GM12801 (cell line): Measurements from ENCODE around the gene CD1B.

Experiments
- TF ChIP-seq, protein P1 (sequence below): IDR thresholded peaks from one replicate; pipeline ENCODE4 v1.5.1; 2011; ENCODE audit warnings: control low read depth; ENCODE audit not compliant: insufficient read length; ENCODE audit errors: extremely low read depth

The CD1B gene

DNA sequence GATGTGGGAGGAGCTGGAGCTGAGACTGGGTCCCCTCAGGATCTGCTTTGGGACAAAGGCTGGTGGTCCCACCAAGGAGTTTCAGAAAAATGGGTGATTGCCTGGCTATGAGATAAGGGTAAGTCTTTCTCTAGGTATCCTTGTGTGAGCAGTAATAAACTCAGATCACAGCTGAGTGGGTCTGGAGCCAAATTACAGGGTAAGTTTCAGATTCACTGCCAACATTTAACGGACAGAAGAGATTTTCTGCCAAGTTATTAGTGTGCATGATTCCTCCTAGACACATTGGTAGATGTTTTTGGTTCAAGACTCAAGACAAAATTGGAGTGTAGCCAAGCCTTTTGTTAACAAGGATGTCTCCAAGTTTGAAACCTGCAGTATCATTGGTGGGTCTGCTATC lies 7.5 kb downstream of the CD1B start:
- TF ChIP-seq, protein P1, sequence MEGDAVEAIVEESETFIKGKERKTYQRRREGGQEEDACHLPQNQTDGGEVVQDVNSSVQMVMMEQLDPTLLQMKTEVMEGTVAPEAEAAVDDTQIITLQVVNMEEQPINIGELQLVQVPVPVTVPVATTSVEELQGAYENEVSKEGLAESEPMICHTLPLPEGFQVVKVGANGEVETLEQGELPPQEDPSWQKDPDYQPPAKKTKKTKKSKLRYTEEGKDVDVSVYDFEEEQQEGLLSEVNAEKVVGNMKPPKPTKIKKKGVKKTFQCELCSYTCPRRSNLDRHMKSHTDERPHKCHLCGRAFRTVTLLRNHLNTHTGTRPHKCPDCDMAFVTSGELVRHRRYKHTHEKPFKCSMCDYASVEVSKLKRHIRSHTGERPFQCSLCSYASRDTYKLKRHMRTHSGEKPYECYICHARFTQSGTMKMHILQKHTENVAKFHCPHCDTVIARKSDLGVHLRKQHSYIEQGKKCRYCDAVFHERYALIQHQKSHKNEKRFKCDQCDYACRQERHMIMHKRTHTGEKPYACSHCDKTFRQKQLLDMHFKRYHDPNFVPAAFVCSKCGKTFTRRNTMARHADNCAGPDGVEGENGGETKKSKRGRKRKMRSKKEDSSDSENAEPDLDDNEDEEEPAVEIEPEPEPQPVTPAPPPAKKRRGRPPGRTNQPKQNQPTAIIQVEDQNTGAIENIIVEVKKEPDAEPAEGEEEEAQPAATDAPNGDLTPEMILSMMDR: no peak

DNA sequence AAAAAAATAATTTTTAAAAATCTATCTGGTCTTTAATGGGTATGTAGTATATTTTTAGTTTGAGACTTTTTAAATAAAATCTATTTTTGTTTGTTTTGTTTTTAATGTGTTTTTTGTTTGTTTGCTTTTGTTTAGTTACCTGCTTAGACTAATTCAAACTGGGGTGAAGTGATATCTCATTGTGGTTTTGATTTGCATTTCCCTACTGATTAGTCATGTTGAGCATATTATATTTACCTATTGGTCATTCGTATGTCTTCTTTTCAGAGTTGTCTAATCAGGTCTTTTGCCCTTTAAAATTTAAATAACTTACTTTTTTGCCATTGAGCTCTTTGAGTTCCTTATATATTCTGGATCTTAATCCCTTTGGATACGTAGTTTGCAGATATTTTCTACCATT lies 20.3 kb downstream of the CD1B start:
- TF ChIP-seq, protein P1: no peak

DNA sequence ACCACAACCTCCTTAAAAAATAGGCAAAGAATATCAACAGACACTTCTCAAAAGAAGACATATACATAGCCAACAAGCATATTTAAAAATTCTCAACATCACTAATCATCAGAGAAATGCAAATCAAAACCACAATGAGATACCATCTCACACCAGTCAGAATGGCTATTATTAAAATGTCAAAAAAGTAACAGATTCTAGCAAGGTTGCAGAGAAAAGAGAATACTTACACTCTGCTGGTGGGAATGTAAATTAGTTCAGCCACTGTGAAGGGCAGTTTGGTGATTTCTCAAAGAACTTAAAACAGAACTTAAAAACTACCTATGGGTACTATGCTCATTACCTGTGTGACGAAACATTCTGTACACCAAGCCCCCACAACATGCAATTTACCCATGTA lies 20.7 kb downstream of the CD1B start:
- TF ChIP-seq, protein P1: no peak

DNA sequence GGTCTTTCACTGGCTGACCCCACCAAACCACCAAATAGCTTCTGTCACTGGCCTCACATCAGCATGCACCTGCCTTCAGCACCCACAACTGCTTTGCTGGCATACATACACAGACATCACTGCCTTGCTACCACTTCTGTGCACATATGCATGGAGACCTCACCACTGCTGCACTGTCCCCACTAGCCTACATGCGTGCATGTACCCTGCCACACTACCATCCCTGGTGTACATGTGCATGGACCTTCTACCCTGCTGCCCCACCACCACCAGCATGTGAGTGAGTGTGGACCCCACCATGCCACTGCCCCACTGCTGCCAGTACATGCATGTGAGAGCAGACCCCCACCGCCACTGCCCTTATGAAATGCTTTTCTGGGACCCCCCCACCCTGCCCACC lies 35.5 kb downstream of the CD1B start:
- TF ChIP-seq, protein P1: no peak

DNA sequence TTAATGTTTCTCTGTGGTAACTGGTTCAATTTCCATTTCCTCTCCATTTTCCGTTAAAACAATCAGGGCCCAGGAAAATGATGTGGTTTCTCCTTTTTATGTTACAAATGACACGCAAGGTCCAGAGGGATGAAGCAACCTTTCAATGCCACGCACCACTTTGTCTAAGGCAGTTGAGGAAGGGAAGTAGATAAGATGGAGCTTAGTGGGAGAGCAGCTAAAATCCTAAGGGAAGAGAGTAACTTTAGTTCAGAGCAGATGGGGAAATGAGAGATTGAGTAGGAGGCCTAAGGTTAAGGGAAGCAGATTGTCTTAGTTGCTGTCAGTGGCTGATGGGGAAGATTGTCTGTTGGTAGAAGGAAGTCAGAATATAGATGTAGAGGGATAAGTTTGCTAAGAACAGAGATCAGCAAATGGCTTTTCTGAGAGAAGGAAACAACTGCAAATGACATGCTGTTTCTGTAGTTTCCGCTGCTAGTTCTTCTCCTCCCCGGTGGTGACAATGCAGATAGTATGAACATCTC lies 40.9 kb downstream of the CD1B start:
- TF ChIP-seq, protein P1: no peak

DNA sequence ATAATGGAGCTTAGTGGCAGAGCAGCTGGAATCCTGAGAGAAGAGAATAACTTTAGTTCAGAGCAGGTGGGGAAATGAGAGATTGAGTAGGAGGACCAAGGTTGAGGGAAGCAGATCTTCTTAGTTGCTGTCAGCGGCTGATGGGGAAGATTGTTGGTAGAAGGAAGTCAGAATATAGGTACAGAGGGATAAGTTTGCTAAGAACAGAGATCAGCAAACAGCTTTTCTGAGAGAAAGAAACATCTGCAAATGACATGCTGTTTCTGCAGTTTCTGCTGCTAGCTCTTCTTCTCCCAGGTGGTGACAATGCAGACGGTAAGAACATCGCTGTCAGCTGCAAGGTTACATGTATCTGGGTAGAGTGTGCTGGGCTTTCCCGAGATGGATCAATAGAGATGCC lies 41.5 kb downstream of the CD1B start, which contains the start of gene CD1C:
CD1C (plus strand) TSS at position 113 of the 400 bp plus-strand sequence; CDS start at position 255, 142 bp downstream.
- TF ChIP-seq, protein P1: no peak

DNA sequence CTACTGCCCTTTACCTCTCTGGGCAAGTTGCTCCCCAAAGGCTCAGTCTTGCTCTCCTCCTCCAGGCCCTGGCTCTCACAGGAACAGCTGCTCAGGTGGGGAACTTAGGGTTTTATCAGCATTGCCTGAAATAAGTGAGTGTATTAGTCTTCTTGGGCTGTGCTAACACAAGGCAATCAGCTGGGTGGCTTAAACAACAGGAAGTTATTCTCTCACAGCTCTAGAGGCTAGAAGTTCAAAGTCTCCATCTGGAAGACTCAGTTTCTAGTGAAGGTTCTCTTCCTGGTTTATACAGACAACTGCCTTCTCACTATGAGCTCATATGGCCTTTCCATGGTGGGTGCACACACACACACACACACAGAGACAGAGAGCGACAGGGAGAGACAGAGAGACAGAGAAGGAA lies 44.4 kb downstream of the CD1B start:
- TF ChIP-seq, protein P1: no peak
